ENCODE data around the gene RUNX1.

DNA sequence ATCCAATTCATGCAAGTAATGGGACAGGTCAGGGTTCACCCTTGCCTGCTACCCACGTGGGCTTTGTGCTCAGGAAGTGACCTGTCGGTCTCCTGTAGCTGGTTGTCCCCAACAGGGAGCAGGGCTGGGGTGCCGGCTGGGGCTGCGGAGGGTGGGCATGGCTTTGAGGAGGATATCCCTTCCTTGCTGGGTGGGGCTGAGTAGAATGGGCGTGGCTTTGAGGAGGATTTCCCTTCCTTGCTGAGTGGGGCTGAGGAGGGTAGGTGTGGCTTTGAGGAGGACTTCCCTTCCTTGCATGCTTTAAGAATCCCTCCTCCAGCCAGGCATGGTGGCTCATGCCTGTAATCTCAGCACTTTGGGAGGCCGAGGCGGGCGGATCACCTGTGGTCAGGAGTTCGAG lies 229.1 kb downstream of the RUNX1 start:
- TF ChIP-seq, protein P1, sequence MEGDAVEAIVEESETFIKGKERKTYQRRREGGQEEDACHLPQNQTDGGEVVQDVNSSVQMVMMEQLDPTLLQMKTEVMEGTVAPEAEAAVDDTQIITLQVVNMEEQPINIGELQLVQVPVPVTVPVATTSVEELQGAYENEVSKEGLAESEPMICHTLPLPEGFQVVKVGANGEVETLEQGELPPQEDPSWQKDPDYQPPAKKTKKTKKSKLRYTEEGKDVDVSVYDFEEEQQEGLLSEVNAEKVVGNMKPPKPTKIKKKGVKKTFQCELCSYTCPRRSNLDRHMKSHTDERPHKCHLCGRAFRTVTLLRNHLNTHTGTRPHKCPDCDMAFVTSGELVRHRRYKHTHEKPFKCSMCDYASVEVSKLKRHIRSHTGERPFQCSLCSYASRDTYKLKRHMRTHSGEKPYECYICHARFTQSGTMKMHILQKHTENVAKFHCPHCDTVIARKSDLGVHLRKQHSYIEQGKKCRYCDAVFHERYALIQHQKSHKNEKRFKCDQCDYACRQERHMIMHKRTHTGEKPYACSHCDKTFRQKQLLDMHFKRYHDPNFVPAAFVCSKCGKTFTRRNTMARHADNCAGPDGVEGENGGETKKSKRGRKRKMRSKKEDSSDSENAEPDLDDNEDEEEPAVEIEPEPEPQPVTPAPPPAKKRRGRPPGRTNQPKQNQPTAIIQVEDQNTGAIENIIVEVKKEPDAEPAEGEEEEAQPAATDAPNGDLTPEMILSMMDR (IDR thresholded peaks at IDR 0.05) = no peak
- no peak for TF ChIP-seq POLR2A (IDR thresholded peaks at IDR 0.05)
